Measurements from ENCODE around the gene COMP.

COMP gene

GRCh38 chr19:18803550-18804138 is 12.5 kb upstream of the COMP start:
- DNase-seq (ENCODE audit: low read depth): no peak

DNA sequence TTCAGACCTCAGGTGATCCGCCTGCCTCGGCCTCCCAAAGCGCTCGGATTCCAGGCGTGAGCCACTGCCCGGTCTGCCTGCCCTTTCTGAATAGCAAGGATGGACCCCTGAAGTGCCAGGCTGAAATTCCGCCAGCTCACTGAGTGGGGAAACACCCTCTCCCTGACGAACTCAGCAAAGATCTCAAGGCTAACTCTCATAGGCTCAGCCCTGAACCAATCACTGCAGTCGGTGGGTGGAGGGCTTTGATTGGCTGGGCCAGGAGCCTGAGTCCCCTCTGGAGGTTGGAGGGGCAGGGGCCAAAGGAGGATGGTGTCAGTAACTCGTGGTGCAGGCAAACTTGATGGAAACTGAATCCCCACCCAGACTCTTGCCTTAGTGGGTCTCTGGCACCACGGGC is 11.2 kb upstream of the COMP start:
- DNase-seq (ENCODE audit: low read depth): no peak

- DNase-seq (ENCODE audit: low read depth): no peak
Measured at GRCh38 chr19:18800636-18801035, 9.5 kb upstream of the COMP start.

GRCh38 chr19:18800079-18800478 is 9.0 kb upstream of the COMP start:
- no peak for DNase-seq (ENCODE audit: low read depth)

GRCh38 chr19:18799389-18799970 is 8.4 kb upstream of the COMP start:
- no peak for DNase-seq (ENCODE audit: low read depth)

- no peak for DNase-seq (ENCODE audit: low read depth)
Measured at GRCh38 chr19:18798384-18799352, 7.6 kb upstream of the COMP start.

- DNase-seq (ENCODE audit: low read depth): no peak
Measured at GRCh38 chr19:18796239-18796638, 5.1 kb upstream of the COMP start.

DNA sequence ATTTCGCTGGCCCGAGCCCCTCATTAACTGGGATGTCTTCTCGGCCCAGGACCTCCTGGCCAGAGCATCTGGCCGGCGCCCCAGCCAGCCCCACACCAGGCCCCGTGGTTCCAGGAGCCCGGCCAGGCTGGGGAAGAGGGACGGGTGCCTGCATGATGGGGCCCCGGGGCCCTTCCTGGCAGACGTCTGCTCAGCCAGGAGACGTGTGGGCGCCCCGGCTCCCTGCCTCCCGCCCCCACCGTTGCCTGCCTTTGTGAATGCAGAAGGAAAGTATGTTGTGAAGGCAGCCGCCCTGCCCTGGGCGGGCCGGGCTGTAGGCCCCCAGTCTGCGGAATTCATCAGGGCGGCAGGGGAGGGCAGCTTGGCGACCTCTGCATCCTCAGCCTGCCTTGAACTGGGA is 4.4 kb upstream of the COMP start:
- DNase-seq (ENCODE audit: low read depth): no peak

- DNase-seq (ENCODE audit: low read depth): no peak
Measured at GRCh38 chr19:18794692-18795091, 3.6 kb upstream of the COMP start.

DNA sequence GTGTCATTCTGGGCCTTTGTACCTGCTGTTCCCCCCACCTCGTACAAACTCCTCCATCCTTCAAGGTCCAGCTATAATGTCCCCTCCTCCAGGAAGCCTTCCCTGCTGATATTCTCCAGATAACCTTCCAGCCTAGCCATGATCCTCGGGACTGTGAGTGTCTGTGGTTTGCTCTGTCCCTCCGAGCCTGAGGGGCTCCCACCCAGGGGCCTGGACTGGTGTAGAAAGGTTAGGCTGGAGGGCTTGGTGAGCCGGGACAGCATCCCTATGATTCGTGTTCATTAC is 2.9 kb upstream of the COMP start:
- no peak for DNase-seq (ENCODE audit: low read depth)

DNA sequence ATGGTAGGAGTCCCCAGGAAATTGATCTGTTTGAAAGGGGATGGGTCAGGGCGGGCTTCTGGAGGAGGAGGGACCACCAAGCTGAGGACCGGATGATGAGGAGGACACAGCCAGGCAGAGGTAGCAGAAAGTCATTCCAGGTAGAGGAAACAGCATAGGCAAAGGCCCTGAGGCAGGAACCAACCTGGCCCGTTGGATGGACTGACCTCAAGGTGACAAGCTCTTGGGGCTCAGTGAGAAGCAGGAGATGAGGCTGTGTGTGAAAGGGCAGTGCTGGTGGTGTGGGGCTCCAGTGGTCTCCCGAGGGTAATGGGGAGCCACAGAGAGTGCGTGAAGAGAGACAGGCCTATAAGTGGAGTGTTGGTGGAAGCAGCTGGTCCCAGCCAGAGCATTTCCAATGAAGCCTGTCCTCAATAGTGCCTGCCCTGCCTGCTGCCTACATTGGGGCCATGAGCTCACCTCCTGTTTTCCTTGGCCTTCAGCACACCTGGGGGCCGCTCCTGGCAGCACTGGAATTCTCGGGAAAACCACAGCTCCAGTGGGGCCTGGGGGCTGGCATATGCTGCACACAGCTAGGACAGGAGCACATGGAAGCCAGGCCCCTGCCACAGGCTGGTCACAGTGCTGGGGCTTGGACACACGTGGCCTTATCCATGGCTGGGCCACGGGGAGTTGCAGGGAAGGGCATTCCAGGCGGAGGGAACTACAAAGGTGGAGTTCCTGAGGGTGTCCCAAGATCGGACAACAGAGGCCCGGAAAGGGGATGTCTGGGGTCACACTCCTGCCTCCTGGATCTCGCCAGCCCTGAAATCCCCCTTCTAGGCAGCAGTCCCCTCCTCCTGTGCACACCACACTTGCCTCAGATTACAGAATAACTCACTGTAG is 2.3 kb upstream of the COMP start:
- no peak for DNase-seq (ENCODE audit: low read depth)

DNA sequence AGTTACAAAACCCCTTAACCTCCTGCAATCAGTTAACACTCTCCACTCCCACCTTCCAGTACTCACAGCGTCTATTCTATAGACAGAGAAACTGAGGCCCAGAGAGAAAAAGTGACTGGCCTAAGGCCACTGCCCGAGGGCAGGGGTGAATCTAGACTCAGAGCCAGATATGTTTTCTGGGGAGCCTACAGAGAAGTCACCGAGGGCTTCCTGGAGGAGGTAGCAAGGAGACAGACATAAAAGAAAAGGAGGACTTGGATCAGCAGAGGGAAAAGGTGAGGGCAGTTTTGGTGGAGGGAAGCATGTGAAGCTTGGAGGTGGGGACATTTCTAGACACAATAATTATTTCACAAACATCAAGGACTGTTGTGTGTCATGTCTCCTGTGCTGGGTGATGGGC is 1.6 kb upstream of the COMP start:
- no peak for DNase-seq (ENCODE audit: low read depth)

- no peak for DNase-seq (ENCODE audit: low read depth)
Measured at GRCh38 chr19:18791315-18791678, 192 bp upstream of the COMP start.

- no peak for DNase-seq (ENCODE audit: low read depth)
Measured at GRCh38 chr19:18789883-18790565, 1.1 kb downstream of the COMP start.

DNA sequence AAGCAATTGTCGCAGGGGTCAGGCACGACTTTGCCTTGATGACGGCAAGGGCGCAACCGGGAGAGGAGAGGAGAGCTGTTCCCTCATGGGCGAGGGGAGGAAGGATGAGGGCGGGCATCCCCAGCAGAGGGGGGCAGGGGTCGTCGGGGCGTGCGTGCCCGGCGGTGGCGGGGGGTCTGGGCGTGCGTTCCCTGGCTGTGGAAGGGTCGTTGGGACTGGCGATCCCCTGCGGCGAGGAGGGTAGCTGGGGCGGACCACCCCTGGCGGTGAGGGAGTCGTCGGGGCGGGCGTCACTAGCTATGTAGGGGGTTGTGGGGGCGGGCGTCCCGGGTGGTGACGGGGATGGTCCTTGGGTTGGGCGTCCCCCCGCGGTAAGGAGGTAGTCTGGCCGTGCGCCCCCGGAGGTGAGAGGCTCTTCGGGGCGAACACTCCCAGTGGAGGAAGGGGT is 1.7 kb downstream of the COMP start:
- no peak for DNase-seq (ENCODE audit: low read depth)

DNA sequence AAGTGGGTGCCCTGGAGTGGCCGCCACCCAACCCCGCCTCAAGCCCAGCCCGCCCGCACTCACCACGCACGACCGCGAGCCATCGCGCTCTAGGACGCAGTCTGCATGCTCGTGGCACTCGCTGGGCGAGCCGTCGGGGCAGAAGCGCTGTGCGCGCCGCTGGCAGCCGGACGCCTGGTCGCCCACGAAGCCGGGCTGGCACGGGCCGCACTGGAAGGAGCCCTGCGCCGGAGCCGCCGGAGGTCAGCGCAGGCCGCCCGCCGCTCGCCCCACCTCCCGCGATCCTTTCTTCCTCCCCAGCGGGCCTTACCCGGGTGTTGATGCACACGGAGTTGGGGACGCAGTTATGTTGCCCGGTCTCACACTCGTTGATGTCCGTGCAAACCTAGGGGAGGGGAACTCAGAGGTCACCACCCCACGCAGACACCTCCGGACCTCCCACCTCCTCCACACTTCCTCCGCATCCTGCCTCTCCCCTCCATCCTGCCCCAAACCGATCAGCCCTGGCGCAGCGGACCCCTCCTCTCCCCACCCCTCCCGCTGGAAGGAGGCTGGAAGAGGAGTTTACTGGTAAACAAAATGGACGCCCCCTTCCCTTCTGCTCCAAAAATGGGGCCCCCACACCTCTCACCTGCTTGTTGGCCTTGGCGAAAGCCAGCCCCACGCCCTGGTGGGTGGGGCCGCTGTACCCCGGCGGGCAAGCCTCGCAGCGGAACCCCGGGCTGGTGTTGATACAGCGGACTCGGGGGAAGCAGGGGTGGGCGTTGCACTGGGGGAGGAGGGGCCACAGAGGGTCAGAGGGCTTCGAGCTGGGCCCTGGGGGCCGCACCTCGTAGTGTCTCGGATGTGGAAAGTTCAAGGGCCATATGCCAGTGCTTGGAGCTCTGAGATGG is 2.3 kb downstream of the COMP start:
- no peak for DNase-seq (ENCODE audit: low read depth)

GRCh38 chr19:18785179-18786124 is 5.7 kb downstream of the COMP start:
- no peak for DNase-seq (ENCODE audit: low read depth)

DNA sequence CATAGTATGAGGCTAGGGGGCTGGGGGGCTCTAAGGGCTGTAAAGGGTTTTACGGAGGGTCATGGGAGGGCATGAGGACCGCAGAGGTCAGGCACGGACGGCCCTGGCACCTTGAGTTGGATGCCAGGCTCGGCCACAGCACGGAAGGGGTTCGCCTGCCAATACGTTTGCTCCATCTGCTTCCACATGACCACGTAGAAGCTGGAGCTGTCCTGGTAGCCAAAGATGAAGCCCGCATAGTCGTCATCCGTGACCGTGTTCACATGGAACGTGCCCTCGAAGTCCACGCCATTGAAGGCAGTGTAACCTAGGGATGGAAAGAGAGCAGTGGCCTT is 6.4 kb downstream of the COMP start:
- no peak for DNase-seq (ENCODE audit: low read depth)

- DNase-seq (ENCODE audit: low read depth): no peak
Measured at GRCh38 chr19:18783958-18784785, 6.9 kb downstream of the COMP start.

Data from HS-5 (cell line).